ENCODE data around the gene RPTOR. TPM values are rescaled to one million over a fixed set of nuclear protein-coding genes. Genes with fewer than 3 reads are reported as not detected.

The RPTOR gene
- total RNA-seq, 3 donors from 2014 or later: 21.4 to 27.5 (median 23.6) TPM

- intact Hi-C loops (cut with DNase I; ENCODE audit: low total_unique reads): no loop called here
- no peak overlapping the region for H3K27ac ChIP-seq
- no peak for TF ChIP-seq POLR2AphosphoS5 (IDR thresholded peaks at IDR 0.05)
- TF ChIP-seq POLR2A (IDR thresholded peaks at IDR 0.05): no peak
- no peak for TF ChIP-seq CTCF (IDR thresholded peaks at IDR 0.05)
- no peaks in the 10 kb centered on the region for H3K9me3 ChIP-seq
- no peak for DNase-seq (ENCODE audit: low spot score in 2 of 2)
- H3K36me3 ChIP-seq: peaks cover 8% of the 10 kb centered on the region
- peaks cover 0 to 11% of the 10 kb centered on the region in 2 donors for H3K4me1 ChIP-seq
- no peaks in the 10 kb centered on the region for H3K27me3 ChIP-seq
- H3K4me3 ChIP-seq: peak overlapping the region; percentile 85 to 98 (median 93)
Measured at GRCh38 chr17:80992948-80993624, 448.4 kb downstream of the RPTOR start.

GRCh38 chr17:80995131-80995530 lies 450.5 kb downstream of the RPTOR start:
- H3K4me1 ChIP-seq: peaks cover 0 to 6% of the 10 kb centered on the region in 2 donors
- no peak for DNase-seq (ENCODE audit: low spot score in 2 of 2)
- H3K27ac ChIP-seq: no peak overlapping the region
- H3K27me3 ChIP-seq: no peaks in the 10 kb centered on the region
- no peak overlapping the region for H3K4me3 ChIP-seq
- peaks cover 12% of the 10 kb centered on the region for H3K36me3 ChIP-seq
- no peak for TF ChIP-seq POLR2AphosphoS5 (IDR thresholded peaks at IDR 0.05)
- no peak for TF ChIP-seq POLR2A (IDR thresholded peaks at IDR 0.05)
- no peak for TF ChIP-seq CTCF (IDR thresholded peaks at IDR 0.05)
- intact Hi-C loops (cut with DNase I; ENCODE audit: low total_unique reads): no loop called here
- no peaks in the 10 kb centered on the region for H3K9me3 ChIP-seq

- TF ChIP-seq CTCF (IDR thresholded peaks at IDR 0.05): no peak
- no peak for TF ChIP-seq POLR2A (IDR thresholded peaks at IDR 0.05)
- no peak for TF ChIP-seq POLR2AphosphoS5 (IDR thresholded peaks at IDR 0.05)
- H3K36me3 ChIP-seq: peaks cover 12% of the 10 kb centered on the region
- peaks cover 0 to 6% of the 10 kb centered on the region in 2 donors for H3K4me1 ChIP-seq
- no peaks in the 10 kb centered on the region for H3K9me3 ChIP-seq
- no peaks in the 10 kb centered on the region for H3K27me3 ChIP-seq
- H3K4me3 ChIP-seq: no peak overlapping the region
- no peak overlapping the region for H3K27ac ChIP-seq
- intact Hi-C loops (cut with DNase I; ENCODE audit: low total_unique reads): no loop called here
- no peak for DNase-seq (ENCODE audit: low spot score in 2 of 2)
Measured at GRCh38 chr17:80996422-80997305, 452.0 kb downstream of the RPTOR start.

GRCh38 chr17:80997424-80998117 lies 452.9 kb downstream of the RPTOR start:
- peaks cover 12% of the 10 kb centered on the region for H3K36me3 ChIP-seq
- DNase-seq (ENCODE audit: low spot score in 2 of 2): no peak
- intact Hi-C loops (cut with DNase I; ENCODE audit: low total_unique reads): no loop called here

More at GRCh38 chr17:80997424-80998117, 452.9 kb downstream of the RPTOR start:
- TF ChIP-seq CTCF (IDR thresholded peaks at IDR 0.05) (no peak), POLR2A (IDR thresholded peaks at IDR 0.05) (no peak), POLR2AphosphoS5 (IDR thresholded peaks at IDR 0.05) (no peak)
- H3K27me3 ChIP-seq: no peaks in the 10 kb centered on the region
- H3K4me3 ChIP-seq: no peak overlapping the region
- no peaks in the 10 kb centered on the region for H3K9me3 ChIP-seq
- H3K27ac ChIP-seq: no peak overlapping the region
- peaks cover 0 to 6% of the 10 kb centered on the region in 2 donors for H3K4me1 ChIP-seq
